ENCODE measurements around the gene GAREM1.
"Not testable (repeated sequence)": the region's sequence is repeated elsewhere in the genome, so short reads cannot be mapped to it uniquely, and the experiment has no call there.

The GAREM1 gene

GRCh38 chr18:32258148-32258547 lies 212.5 kb downstream of the GAREM1 start:
- DNase-seq (ENCODE audit: low spot score) = no peak

DNA sequence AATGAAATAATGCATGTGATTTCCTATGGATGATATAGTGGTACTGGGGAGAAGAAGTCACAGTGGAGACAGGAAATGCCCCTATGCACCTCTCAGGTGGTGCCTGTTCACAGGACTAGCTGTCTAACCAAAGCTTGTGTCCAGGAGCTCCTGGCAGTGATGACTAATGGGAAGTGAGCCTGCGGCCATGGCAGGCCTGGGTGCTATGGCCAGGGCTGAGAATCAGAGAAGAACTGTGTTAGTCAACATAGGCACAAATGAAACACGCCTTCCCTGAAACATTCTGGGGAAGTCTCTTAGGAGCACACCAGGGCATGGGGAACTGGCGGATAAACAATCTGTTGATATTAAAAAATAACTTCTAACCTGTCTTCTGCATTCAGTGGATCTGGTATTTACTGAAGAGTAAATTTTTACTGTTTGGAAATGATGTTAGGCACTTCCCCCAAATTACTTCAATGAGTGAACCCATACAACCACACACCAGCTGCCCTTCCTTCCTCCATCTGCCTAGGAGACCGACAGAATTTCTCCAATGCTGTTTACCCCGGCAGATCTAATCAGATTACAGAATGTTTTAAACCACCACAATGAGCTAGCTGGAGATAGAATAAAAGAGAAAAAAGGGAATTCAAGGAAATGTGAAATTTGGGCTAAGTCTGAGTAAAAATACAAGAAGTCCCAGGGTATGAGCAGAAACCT lies 213.4 kb downstream of the GAREM1 start:
- DNase-seq (ENCODE audit: low spot score) = no peak

- DNase-seq (ENCODE audit: low spot score) = no peak
Observed at GRCh38 chr18:32255570-32255969, 215.1 kb downstream of the GAREM1 start.

- DNase-seq (ENCODE audit: low spot score) = no peak
Observed at GRCh38 chr18:32252141-32252860, 218.4 kb downstream of the GAREM1 start.

DNA sequence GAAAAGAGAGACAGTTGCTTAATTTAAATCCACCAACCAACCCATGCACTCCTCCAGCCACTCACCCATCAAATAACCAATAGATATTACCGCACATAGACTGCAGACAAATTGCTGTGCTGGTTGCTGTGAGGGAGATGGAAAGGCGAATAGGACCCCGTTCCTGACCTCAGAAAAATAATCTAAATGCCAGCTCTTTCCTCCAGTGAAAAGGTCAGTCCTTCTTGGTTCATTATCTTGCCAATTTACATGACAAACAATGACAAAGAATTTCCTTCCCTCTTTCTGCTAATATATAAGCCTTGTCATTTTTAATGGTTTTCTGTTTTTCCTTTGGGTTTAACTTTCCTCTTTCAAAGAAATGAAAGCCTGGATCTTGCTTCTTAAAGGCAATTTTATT lies 219.2 kb downstream of the GAREM1 start:
- DNase-seq (ENCODE audit: low spot score) = no peak

- no peak for DNase-seq (ENCODE audit: low spot score)
Observed at GRCh38 chr18:32249147-32249929, 221.3 kb downstream of the GAREM1 start.

DNA sequence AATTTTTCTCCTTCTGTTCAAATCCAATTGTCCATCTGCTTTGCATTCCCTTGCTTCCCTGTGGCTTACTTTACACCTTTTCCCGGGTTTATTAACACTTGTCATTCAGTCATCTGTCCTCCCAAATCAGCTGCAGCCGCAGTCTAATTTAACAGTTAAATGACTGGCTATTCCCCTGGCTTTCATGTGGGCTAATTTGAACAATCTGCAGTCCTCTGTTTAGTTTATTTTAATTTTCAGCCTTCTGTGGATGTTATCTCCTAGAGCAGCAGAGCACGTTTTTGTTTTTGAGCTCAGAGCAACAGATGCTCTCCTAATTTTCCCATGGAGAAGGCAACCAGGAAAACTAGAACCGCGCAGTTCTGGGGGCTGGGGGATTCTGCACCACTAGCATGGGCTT lies 225.8 kb downstream of the GAREM1 start:
- DNase-seq (ENCODE audit: low spot score) = no peak

GRCh38 chr18:32243358-32243757 lies 227.3 kb downstream of the GAREM1 start:
- DNase-seq (ENCODE audit: low spot score) = no peak

DNA sequence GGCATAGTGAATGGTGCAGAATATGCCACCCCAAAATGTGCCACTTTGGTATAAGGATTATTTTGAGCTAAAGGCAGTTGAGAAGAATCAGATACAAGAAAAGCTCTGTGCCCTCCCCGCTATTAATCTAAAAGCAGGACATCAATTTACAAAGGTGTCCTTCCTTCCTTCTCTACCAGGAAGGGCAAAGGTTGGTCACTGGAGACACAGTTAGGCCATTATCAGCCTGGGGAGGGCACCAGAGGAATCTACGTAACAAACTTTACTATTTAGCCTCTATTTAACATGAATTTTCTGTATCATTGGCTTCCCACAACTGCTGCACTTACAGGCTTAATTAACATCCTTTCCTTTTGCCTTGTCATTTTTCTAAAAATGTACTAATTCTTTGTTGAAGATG lies 228.3 kb downstream of the GAREM1 start:
- no peak for DNase-seq (ENCODE audit: low spot score)

DNA sequence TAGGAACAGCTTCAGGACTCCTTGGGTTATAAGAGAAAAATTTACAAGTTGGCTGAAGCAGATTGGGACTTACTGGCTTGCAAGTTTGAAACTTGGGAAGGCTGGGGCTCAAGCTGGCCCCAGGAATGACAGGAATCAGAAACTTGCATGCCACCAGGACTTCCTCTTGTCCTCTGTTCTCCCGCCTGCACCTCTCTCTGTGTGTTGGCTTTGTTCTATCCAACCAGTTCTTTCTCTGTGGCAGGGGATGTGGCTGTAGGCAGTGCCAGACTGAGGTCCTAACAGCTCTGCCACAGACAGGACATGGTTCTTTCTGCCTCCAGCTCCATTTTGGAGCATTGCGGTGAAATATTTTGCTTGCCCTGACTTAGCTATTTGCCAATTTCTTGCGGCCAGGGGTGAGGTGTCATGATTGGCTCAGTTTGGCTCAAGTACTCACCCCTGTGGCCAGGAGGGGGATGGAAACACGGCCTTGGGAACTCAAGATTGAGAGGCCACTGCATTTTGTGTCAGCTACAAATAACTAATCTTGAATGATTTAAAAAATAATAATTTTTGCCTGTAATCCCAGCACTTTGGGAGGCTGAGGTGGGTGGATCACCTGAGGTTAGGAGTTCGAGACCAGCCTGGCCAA lies 231.9 kb downstream of the GAREM1 start:
- no peak for DNase-seq (ENCODE audit: low spot score)

DNA sequence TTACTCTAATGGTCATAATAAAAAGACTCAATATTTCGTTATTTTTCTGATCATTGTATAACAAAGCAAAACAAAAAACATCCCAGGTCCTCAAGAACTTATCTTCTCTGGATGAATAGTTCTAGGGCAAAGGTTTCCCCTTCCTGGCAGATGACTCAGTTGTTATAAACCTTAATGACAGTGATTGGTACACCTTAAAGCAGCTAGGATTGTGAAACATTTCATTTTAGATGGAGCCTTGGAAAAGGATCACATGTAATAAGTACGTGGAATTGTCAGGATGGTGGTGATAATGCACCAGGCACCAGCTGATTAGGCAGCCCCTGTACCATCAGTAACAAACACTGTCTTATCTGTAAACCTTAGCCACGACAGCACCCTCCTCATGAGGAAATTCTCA lies 233.6 kb downstream of the GAREM1 start:
- DNase-seq (ENCODE audit: low spot score) = no peak

- DNase-seq (ENCODE audit: low spot score) = not testable (repeated sequence)
Observed at GRCh38 chr18:32233348-32233747, 237.3 kb downstream of the GAREM1 start.

DNA sequence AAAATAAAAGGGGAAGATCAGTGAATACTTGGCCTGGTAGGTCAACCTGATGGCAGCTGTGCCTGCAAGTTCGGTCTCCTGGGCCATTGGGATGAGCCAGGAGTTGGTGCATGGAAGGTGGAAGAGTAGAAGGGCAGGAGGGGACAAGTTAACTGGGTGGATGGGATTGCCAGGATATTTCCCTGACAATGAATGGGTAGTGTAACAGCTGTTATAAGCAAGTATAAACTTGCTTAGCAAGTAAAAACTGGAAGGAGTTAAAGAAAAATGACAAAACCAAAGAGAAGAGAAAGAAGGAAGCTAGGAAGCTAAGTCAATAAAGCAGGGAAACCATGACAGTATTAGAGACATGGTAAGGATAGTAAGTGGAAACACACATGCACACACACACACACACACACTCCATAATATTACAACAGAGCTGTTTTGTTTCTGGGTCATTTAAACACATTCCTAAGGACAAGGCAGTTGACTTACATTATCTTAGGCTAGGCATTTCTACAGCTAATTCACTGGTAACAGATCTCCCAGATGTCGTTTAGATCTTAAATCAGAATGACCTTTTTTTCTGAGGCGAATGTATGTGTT lies 251.2 kb downstream of the GAREM1 start:
- no peak for DNase-seq (ENCODE audit: low spot score)

DNA sequence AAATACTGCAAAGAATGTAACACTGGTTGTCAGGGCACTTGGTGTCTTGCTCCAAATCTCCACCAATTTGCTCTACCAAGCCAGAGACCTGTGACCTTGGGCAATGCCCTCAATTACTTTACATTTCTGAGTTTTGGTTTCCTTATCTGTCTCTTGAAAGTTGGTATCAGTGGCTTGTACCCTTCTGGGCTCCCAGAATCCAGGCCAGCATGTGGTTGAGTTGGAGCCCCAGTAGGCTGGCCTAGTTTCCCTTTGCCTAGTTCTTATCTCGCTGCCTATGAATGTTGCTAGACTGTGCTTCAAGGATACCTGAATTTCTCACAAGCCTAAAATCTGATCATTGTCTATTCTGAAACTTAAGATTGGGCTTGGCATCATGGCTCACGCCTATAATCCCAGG lies 254.3 kb downstream of the GAREM1 start:
- DNase-seq (ENCODE audit: low spot score) = no peak

DNA sequence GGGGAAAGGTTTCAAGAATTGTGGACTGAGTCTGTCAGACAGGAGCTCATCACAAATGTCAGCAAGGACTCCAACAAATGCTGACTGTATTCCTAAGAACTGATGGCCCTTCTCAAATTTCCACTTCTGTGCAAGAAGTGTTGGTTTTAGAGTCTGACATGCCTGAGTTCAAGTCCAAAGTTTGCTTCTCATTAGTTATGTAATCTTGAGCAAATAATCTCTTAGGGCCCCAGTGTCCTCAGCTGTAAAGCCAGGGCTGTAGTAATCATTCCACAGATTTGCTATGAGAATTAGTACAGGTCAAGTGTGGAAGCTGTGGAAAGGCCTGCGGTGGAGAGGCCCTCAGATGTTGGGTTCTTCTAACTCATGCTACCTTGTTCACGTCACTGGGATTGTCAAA lies 257.0 kb downstream of the GAREM1 start:
- no peak for DNase-seq (ENCODE audit: low spot score)
